H7 (cell line): ENCODE measurements around the gene AGPAT4. TPM values are rescaled to one million over a fixed set of nuclear protein-coding genes. Genes with fewer than 3 reads are reported as not detected.

Experiments used
- DNase-seq: peaks from one replicate; pipeline ENCODE4 v3.0.0; 2012
- H3K27me3 ChIP-seq: 2 replicates; pipeline ENCODE4 v1.6.0; 2011; ENCODE audit warnings: mild to moderate bottlenecking, low read length; ENCODE audit not compliant: control insufficient read depth, insufficient read depth
- H3K36me3 ChIP-seq: replicated peaks from 2 replicates; pipeline ENCODE4 v1.5.1; 2011; ENCODE audit warnings: low read length; ENCODE audit not compliant: control insufficient read depth, insufficient read depth
- H3K4me3 ChIP-seq: 2 replicates; pipeline ENCODE4 v1.5.1; 2011; ENCODE audit warnings: low read depth, mild to moderate bottlenecking, control low read depth, low read length, moderate library complexity; ENCODE audit not compliant: insufficient read depth
- total RNA-seq: library from RNA; depleted of rRNA; stranded (reverse); fragments of >200 nt; shearing (Covaris generic); gene quantifications from 2 replicates; pipeline ENCODE4 v1.2.3, GENCODE V29; 2014

AGPAT4 gene
- total RNA-seq, 1 experiment from 2014 or later, result 10.4 TPM

DNA sequence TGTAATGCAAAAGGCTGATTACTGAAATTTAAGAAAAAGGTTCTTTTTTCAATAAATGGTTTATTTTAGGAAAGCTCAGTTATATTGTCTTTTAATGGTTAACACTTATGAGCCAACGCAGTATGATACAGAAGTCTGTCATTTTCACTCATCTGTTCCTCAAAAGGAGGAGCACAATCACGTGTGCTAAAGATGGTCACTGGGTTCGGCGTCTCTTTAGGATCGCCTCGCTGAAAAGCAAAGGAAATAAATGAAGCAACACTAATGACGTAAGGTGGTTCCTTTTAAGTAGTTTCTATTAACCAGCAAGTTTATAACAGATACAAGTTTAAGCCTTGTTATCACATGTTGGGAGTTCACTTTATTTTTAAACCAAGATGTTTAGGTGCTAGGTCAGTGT, 156.6 kb downstream of the AGPAT4 start:
- DNase-seq, result no peak
- no peaks in the 10 kb centered on the region for H3K27me3 ChIP-seq
- H3K4me3 ChIP-seq, result no peak overlapping the region
- peaks cover 11% of the 10 kb centered on the region for H3K36me3 ChIP-seq

- H3K36me3 ChIP-seq, result peaks cover 15% of the 10 kb centered on the region
- no peak overlapping the region for H3K4me3 ChIP-seq
- DNase-seq, result no peak
- H3K27me3 ChIP-seq, result no peaks in the 10 kb centered on the region
Observed at GRCh38 chr6:161116554-161116953, 157.3 kb downstream of the AGPAT4 start.

- Histone ChIP-seq H3K27me3 (no peaks in the 10 kb centered on the region), H3K4me3 (no peak overlapping the region), H3K36me3 (peaks cover 21% of the 10 kb centered on the region)
- DNase-seq, result no peak
Observed at GRCh38 chr6:161115468-161115867, 158.4 kb downstream of the AGPAT4 start.

DNA sequence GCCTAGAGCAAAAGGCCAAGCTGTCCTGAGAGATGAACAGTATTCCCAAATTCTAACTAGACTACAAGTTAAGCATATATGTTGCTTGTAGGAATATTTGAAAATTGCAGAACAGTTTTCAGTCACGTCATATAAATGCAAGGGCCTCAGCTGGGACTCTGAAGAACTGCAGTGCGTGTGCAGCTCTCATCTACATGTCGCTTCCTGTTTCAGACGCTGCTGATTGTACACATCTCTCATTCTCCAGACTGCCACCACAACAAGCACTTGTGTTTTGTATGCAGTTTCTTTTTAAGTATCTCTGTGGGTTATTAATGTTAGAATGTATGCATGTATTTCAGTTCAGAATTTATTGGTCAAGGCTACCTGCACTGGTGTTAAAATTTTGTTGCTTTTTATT, 162.6 kb downstream of the AGPAT4 start:
- H3K36me3 ChIP-seq, result peaks cover 35% of the 10 kb centered on the region
- no peaks in the 10 kb centered on the region for H3K27me3 ChIP-seq
- DNase-seq, result no peak
- no peak overlapping the region for H3K4me3 ChIP-seq

- DNase-seq, result no peak
- peaks cover 34% of the 10 kb centered on the region for H3K36me3 ChIP-seq
- no peaks in the 10 kb centered on the region for H3K27me3 ChIP-seq
- H3K4me3 ChIP-seq, result no peak overlapping the region
Observed at GRCh38 chr6:161110028-161110779, 163.7 kb downstream of the AGPAT4 start.

DNA sequence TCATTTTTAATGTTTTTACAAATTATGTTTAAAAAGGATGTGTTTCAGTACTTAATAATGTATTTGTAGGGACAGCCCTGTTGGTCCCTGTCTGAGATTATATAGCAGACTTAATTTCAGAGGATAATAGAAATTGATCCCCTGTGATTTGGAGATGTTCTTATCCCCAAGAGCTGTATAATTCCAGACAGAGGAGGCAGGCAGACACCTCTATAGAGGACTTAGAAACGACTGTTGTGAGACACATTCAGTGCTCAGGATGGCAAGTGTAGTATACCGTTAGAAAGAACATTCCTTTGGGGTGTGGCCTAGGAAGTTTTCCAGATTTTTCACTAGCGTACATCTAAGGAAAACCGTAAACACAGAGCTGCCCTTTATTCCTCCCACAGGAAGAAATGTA, 164.5 kb downstream of the AGPAT4 start:
- H3K36me3 ChIP-seq, result peaks cover 34% of the 10 kb centered on the region
- no peak overlapping the region for H3K4me3 ChIP-seq
- DNase-seq, result no peak
- no peaks in the 10 kb centered on the region for H3K27me3 ChIP-seq

- no peak for DNase-seq
- Histone ChIP-seq H3K4me3 (no peak overlapping the region), H3K36me3 (peaks cover 34% of the 10 kb centered on the region), H3K27me3 (no peaks in the 10 kb centered on the region)
Observed at GRCh38 chr6:161108916-161109315, 164.9 kb downstream of the AGPAT4 start.

GRCh38 chr6:161107779-161108730, 165.8 kb downstream of the AGPAT4 start:
- Histone ChIP-seq H3K4me3 (no peak overlapping the region), H3K27me3 (no peaks in the 10 kb centered on the region), H3K36me3 (peaks cover 33% of the 10 kb centered on the region)
- DNase-seq, result no peak

DNA sequence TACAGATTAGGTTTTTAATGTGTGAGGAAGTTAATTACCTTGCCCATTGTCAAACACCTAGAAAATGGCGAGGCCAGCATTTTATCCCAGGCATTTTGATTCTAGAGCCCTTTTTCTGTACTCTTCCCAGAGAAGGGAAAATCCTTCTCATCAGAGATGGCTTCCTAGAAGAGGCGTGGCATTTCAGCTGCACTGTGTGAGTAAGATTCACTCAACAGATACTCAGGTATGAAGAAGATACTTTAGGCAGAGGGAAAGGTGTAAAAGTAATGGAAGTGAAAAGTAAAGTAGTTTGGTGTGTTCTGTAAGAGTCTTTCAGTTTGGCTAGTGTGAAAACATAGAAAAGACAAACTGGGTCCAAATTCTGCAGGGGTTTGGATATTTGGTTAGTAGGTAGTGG, 168.5 kb downstream of the AGPAT4 start:
- no peaks in the 10 kb centered on the region for H3K27me3 ChIP-seq
- peaks cover 21% of the 10 kb centered on the region for H3K36me3 ChIP-seq
- no peak for DNase-seq
- H3K4me3 ChIP-seq, result no peak overlapping the region

- Histone ChIP-seq H3K27me3 (no peaks in the 10 kb centered on the region), H3K36me3 (peaks cover 20% of the 10 kb centered on the region), H3K4me3 (no peak overlapping the region)
- no peak for DNase-seq
Observed at GRCh38 chr6:161104966-161105365, 168.9 kb downstream of the AGPAT4 start.

GRCh38 chr6:161103475-161103874, 170.4 kb downstream of the AGPAT4 start:
- Histone ChIP-seq H3K27me3 (no peaks in the 10 kb centered on the region), H3K36me3 (peaks cover 13% of the 10 kb centered on the region), H3K4me3 (no peak overlapping the region)
- no peak for DNase-seq

DNA sequence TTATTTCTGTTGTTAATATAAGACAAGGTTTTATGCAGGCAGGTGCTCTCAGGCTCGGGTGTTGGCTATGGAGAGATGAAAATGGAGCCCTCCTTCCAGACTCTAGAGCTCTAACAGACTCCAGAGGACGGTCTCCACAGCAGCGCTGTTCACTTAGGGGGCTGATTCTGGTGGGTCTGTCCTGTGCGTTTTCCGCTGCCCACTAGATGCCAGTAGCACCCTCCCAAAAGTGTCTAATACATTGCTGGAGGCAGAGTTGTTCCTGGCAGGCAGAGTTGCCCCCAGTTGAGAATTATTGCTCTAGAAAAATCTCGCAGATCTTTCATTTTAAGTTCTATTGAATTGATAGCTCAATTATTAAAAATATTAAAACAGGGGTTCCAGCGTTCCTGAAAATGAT, 172.3 kb downstream of the AGPAT4 start:
- H3K4me3 ChIP-seq, result no peak overlapping the region
- DNase-seq, result peak; percentile 26
- H3K36me3 ChIP-seq, result peaks cover 9% of the 10 kb centered on the region
- H3K27me3 ChIP-seq, result no peaks in the 10 kb centered on the region

DNA sequence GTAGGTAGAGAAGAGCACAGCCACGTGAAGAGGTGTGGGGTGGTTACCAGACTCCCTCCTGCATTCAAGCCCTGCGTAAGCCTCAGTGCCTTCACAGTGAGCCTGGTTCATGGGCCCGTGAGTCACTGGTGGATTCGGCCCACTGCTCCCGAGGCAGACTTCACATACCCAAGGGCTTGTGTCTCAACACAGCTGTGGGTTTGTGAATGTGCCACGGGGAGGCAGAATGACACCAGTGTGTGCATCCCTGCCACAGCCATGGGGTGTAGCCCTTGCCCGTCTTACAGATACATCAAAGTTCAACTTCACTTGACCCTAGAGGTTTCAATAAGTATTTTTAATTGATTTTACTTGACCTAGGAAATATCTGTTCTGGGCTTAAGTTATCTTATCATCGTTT, 173.8 kb downstream of the AGPAT4 start:
- Histone ChIP-seq H3K27me3 (no peaks in the 10 kb centered on the region), H3K4me3 (no peak overlapping the region), H3K36me3 (peaks cover 9% of the 10 kb centered on the region)
- no peak for DNase-seq

- H3K27me3 ChIP-seq, result no peaks in the 10 kb centered on the region
- no peak overlapping the region for H3K4me3 ChIP-seq
- H3K36me3 ChIP-seq, result peaks cover 15% of the 10 kb centered on the region
- no peak for DNase-seq
Observed at GRCh38 chr6:161095916-161096315, 177.9 kb downstream of the AGPAT4 start.

- Histone ChIP-seq H3K27me3 (no peaks in the 10 kb centered on the region), H3K4me3 (no peak overlapping the region), H3K36me3 (peaks cover 11% of the 10 kb centered on the region)
- DNase-seq, result no peak
Observed at GRCh38 chr6:161094955-161095354, 178.9 kb downstream of the AGPAT4 start.
